HG03460 (cell line): ENCODE results near the gene HELZ2.
"Not testable (repeated sequence)": the region's sequence is repeated elsewhere in the genome, so short reads cannot be mapped to it uniquely, and the experiment has no call there.

Experiments used
- ATAC-seq: cut with Tn5 transposase; IDR thresholded peaks from one replicate; pipeline ENCODE4 v1.9.1; 2021; ENCODE audit not compliant: unreplicated experiment

HELZ2 gene

DNA sequence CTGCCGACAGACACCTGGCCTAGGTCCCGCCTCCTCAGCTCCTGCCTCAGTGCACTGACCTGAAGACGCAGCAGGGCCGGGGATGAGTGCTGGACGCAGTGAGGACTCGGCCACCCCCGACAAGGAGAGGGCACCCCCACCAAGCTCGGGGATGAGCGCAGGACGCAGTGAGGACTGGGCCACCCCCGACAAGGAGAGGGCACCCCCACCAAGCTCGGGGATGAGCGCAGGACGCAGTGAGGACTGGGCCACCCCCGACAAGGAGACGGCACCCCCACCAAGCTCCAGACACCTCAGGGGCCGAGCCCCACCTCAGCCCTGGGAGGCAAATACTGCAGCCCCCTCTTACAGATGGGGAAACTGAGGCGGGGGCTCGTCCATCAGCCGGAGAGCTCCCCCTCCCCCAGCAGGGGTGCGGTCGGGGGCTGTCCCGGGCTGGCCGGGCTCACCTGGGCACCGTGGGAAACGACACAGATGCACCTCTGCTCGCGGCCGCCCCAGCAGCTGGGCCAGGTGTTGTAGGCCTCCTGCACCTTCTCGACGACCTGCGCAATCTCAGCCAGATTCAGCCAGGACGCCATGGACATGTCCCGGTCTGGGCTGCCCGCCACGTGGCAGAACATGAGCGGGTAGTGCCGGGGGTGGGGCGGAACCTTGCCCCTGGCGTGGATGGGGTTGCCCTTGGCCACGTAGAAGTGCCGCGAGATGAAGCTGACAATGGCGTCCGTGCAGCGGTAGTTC is 7.5 kb downstream of the HELZ2 start:
- no peak for ATAC-seq

DNA sequence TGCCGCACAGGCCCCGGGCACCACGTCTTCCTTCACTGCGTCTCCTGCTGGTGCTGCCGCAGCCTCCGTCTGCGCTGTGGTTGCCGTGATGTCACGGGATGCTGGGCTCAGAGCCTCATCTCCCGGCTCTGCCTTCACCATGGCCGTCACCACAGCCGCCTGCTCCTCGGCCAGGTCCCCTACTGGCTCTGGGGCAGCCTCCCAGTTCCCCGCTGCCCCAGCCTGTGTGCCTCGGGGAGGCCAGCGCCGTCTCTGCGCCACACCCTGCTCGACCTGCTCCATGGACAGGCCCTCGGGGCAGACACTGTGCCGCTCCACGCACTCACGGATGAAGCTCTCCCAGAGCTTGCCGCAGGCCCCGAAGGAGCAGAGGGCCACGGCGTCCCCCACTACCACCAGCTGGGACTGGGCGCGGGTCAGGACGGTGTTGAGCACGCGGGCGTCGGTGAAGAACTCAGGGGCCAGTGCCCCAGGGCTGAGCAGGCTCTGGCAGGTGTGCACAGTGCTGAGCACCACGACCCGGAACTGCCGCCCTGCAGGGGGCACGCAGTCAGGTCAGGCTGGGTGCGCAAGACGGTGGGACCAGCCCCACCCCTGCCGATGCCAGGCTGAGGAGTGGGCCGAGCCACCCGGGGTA is 8.2 kb downstream of the HELZ2 start:
- ATAC-seq: no peak

DNA sequence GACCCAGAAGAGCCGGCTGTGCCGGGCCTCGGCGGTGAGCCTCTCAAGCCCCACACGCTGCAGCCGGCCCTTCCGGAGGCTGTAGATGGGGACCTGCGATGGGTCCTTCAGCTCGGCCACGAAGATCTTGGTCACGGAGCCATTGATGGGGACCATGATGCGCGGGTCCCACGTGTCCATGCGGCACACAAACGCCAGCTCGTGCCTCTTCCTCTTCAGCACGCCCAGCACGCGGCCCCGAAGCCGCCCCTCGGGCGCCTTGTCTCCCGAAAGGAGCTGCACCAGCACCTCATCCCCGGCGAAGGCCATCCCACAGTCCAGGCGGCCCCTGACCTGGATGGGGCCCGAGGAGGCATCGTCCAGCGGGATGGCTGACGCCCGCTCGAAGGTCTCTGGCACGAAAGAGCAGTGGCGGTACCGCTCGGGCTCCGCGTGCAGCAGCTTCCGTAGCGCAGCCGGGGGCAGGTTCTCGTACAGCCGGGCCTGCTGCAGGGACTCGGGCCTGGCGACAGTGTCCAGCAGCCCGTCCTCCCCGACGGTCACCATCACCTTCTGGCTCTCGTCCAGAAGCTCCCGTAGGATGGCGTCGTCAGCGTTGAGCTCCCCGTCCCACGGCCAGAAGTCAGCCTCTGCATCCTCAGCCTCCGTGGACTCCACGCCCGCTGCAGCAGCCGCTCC is 8.9 kb downstream of the HELZ2 start:
- no peak for ATAC-seq

DNA sequence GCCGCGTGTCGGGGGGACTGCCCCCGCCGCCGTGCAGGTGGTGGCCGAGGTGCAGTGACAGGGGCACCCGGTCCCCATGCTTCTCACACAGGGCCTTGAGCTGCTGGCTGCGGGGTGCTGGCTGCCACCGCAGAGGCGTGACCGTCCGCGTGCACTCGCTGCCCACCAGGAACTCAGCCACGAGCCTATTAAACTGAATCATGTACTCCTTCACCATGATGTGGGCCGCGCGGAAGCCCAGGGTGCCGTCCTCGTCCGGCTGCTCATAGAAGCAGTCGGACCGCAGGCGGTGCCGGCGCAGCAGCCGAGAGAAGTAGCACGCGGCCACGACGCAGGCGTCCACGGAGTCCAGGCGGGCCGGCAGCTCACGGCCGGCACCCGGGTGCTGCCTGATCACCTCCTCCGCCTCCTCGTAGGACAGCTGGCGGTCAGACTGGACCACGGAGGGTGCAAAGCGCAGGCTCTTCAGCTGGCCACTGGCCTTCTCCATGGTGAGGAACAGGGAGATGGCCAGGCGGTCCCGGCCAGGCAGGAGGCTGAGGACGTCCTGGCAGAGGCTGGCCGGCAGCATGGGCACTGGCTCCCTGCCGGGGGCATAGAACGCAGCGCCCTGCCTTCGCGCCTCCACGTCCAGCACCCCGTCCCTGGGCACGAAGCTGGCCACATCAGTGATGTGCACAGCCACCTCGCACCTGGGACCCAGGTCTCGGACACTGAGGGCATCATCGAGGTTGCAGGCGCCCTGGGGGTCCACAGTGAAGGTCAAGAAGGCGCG is 9.8 kb downstream of the HELZ2 start:
- ATAC-seq: no peak

DNA sequence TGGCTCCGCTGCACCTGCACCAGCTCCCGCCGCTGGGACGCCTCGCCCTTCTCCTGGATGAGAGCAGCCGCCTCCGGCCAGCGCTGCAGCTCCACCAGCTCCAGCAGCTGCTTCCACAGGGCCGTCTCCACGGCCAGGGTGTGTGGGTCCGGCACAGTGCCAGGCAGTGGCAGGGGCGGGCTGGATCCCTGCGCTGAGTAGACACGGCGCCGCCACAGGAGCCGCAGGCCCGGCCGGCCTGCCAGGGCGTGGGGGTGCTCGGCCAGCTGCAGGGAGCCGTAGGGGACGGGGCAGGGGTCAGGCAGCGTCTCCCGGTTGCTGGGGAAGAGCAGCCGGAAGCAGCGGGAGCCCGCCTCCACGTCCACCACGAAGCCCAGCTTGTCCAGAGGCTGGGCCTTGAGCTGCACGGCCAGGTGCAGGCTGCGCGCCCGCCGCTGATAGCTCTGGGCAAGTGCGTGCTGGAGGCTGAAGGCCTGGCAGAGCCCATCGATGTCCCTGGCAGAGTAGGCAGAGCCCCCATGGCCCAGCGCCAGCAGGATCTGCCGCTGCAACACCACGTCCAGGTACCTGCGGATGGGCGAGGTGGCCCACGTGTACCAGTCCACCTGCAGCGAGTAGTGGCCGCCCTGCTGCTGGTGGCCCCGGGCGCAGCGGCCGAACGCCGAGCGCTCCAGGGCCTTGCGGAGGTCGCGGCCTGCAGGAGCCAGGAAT is 10.7 kb downstream of the HELZ2 start:
- no peak for ATAC-seq

DNA sequence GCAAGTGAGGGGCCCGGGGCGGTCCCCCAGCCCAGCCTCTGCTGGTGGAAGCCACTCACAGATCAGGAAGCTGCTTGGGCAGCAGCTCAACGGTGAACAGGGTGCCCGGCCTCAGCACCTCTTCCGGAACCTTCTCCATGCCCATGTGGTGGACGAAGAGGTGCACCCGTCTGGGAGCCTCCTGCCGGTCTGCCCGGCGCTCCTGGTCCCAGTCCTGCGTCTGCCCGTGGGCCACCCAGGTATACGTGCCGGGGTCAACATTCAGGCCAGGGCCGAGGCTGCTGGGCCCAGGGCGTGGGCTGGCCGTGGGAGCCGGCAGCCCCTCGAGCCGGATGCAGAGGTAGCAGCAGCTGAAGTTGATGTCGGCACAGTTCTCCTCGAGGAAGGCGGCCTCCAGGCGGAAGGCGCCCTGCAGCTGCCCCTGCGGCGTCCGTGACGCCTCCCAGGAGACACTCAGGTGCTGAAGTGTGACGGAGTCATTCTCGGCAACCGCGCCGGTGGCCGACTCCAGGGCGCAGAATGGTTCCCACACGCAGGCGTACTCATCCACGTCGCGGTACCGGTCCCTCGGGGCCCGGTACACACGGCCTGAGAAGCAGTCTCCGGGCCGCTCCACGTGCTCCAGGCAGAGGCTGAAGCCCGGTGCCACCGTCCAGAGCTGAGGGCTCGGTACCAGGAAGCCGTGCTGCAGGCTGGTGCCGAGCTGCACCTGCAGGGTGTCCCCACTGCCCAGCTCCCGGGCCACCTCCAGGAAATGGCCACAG is 11.4 kb downstream of the HELZ2 start:
- ATAC-seq: no peak

DNA sequence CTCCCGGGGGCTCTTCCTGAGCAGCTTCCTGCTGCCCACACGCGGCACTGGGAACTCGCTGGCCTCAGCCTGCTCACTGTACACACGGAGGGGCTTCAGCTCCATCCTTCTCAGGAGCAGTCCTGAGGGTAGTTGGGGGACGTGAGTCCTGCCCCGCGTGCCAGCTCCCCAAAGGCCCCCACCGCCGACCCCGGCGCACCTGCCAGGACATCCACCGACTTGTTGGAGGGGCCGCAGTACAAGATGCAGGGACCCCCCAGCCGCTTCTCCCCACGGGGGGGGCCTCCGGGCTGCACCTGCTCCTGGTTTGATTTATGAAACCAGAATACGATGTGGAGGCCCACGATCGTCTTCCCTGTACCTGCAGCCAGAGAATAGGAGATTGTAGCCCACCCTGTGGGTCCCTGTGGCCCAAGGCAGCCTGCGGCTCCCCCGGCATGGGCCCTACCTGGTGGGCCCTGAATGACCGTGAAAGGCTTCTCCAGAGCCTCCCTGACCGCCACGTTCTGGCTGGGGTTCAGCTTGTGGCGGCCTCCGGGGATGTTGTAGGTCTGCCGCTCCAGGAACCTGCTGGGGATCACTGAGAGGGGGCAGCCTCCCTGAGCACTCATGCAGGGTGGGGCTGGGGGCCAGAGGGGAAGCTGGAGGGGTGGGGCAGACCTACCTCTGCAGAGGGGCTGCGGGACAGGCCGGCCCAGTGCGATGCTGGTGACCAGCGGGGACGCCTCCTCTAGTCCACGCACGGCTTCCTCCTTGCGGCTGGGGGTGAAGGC is 12.2 kb downstream of the HELZ2 start:
- ATAC-seq: no peak

DNA sequence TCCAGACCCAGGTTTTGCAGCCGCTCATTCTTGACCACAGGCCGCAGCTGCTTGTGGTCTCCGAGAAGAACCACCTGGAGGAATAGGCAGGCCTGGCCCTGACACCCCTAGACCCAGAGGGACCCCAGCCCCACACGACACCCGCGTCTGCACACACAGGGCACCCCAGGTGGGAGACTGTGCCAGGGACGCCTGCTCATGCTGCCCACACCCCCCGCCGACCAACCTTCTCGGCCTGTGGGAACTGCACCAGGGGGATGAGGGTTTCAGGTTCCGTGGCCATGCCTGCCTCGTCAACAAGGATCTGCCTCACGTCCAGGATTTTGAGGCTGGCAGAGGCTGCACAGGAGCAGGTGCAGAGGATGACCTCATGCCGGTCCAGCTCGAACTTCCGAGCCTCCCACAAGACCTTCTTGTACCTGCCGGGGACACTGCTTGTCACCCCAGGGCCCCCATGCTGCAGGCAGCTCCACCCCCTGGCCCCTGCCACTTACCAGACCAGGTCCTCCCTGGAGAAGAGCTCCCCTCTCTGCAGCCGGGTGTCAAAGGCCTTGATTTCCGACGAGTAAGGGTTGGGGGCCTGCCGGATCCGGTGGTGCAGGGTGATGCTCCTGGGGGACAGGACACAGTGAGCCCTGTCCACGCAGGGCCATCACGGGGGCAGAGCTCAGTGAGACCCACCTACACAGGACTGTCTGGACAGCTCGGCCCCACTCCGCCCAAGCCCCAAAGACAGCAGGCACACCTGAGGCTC is 13.0 kb downstream of the HELZ2 start:
- ATAC-seq: no peak

DNA sequence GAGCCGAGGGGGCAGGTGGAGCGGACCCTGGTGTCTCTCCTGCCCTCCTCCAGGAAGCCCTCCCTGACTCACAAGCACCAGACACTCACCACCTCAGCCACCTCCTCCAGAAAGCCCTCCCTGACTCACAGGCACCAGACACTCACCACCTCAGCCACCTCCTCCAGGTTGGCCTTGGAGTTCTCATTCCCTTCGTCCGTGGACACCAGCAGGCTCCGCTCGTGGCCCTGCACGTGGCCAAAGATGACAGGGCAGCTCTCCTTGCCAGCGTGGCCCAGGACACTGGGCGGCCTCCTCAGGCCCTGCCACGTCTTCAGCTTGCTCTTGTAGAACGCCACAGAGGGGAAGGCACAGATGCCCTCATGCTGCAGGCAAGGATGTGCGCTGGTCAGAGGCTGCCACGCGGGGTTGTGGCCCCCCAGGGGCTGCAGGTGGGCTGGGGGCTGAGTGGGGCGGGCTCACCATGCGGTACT is 13.7 kb downstream of the HELZ2 start:
- no peak for ATAC-seq

DNA sequence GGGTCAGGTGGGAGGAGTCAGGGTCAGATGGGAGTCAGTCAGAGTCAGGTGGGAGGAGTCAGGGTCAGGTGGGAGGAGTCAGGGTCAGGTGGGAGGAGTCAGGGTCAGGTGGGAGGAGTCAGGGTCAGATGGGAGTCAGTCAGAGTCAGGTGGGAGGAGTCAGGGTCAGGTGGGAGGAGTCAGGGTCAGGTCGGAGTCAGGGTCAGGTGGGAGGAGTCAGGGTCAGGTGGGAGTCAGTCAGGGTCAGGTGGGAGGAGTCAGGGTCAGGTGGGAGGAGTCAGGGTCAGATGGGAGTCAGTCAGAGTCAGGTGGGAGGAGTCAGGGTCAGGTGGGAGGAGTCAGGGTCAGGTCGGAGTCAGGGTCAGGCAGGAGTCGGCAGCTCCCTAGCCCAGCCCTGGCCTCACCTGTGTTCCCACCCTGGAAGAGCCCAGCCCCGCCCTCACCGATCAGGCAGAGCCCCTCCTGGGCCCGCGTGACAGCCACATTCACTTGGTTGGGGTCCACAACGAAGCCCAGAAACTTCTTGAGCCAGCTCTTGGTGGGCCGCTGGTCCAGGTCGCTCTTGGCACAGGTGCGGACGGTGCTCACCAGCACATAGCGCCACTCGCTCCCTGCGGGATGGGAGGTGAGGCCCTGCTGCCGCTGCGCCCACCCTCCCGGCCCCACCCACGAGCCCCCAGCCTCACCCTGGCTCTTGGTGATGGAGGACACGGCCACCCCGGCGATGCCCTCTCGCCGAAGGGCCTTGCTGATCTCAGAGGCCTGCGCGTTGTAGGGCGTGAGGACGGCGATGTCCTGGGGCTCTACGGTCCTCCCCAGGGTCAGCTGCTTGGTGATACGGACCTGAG is 14.3 kb downstream of the HELZ2 start:
- ATAC-seq: not testable (repeated sequence)

DNA sequence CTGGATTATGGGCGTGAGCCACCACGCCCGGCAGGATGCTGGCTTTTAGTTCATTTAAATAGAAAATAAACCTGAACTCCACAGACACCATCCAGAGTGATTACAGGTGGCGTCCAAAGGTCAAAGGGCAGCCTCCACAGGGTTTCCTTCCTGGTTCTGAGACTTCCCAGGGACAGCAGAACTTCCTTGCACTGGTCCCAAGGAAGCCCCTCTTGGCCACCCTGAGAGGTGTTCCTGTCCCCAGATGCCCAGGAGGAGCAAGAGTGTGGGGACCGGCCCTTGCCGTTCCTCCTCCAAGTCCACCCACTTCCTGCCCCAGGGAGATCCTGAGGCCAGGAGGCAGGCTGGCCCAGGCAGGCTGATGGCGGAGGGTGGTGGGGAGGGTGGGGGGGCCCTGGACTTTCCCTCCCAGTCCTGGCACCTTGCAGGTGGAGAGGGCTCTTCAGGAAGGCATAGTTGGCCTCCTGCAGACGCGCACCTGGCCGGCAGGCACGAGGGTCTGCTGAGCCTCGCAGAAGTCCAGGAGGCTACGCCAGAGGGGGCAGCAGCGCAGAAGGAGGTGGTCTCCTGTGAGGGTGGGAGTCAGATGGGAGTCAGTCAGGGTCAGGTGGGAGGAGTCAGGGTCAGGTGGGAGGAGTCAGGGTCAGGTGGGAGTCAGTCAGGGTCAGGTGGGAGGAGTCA is 15.1 kb downstream of the HELZ2 start:
- ATAC-seq: no peak

DNA sequence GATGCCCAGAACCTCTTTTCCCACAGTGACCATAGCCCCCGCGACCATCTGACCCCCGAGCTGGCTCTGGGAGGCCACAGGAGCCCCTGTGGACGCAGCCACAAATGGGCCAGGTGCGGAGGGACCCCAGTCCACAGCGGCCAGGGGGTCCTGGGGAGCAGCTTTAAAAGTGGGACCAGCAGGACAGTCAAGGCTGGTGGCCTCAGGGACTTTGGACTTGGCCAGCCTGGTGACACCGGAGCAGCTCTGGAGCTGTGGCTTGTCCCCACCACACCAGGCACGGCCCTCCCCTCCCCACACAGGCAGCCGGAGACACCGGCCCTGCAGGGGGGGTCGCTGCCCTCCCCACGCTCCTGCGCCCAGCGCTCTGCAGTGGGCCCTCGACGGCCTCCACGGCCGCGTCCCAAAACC is 16.6 kb downstream of the HELZ2 start:
- ATAC-seq: no peak

DNA sequence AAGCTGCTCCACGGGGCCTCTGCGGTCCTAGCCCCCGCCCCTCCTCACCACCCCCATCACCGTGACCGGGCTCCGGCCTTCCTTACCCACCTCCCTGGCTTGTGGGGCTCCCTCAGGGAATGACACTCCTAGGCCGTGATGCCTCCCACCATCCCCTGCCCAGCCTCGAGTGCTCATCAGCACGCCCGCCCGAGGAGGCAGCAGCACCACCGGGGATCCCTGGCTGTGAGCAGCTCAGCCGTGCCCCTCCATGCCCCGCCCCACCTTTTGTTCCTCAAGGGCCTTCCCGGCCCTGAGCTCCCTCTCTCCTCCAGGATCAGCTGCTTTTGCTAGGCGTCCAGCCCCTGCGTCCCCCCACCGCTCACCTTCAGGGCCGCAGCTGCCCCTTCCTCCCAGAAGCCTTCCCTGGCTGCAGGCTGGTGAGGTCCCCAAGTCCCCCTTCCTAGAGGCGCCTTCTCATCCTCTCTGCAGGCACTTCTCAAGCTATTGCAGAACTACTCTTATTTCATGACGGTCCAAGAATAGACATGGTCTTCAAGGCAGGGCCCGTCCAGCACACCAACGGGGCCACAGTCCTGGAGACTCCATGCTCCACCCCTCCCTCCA is 17.1 kb downstream of the HELZ2 start:
- no peak for ATAC-seq

DNA sequence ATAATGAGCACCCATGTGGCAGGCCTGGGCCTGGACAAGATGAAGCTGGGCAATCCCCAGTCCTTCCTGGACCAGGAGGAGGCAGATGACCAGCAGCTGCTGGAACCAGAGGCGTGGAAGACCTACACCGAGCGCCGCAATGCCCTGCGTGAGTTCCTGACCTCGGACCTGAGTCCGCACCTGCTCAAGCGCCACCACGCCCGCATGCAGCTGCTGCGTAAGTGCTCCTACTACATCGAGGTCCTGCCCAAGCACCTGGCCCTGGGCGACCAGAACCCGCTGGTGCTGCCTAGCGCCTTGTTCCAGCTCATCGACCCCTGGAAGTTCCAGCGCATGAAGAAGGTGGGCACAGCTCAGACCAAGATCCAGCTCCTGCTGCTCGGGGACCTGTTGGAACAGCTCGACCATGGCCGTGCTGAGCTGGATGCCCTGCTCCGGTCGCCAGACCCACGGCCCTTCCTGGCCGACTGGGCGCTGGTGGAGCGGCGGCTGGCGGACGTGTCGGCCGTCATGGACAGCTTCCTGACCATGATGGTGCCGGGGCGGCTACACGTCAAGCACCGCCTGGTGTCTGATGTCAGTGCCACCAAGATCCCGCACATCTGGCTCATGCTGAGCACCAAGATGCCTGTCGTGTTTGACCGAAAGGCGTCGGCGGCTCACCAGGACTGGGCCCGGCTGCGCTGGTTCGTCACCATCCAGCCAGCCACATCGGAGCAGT is 18.2 kb downstream of the HELZ2 start:
- ATAC-seq: no peak

DNA sequence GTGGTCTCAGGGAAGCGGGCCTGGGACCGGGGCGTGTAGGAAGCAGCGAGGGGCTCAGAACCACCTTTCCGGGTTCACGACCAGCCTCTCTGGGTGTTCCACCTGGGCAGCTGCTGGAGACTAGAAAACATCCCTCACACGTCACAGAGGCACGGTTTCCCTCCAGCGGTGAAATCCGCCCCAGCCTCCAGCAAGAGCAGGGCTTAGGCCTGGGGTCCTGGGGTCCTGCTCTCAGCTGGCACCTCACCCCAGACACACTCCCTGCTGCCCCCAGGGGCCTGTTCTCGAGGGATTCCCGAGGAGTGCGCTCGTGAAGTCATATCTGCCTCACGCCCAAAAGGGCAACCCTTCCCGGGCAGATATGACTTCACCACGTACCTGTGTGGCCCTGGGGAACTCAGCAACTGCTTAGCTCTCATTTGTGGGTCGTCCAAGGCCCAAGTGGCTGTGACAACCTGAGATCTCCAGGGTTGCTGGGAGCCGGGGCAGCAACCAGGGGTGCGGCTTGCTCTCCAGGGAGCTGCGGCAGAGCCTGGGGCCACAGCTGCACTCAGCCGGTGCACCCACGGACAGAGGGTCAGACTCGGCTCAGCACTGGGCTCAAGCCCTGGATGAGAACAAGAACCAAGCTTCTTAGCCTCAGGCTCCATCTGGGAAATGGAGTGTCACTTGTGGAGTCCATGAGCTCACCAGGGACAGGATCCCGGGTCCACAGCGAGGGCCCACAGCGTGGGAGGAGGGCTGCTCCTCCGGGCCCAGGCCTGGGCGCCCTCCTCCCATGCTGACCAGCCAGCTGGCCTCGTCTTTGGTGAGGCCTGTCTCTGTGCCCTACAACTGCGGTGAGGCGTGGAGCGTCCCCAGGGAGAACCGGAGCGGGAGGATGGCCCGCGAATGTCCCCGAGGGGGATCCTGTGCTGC is 19.4 kb downstream of the HELZ2 start:
- no peak for ATAC-seq
